GM12873 (cell line): ENCODE results near the gene KRT20.

ENCODE experiments used
- TF ChIP-seq, protein P1 (sequence below): IDR thresholded peaks from 2 replicates; pipeline ENCODE4 v1.5.1; 2012; ENCODE audit warnings: low read depth, mild to moderate bottlenecking, moderate library complexity, low read length, control low read depth; ENCODE audit not compliant: insufficient read depth; ENCODE audit errors: missing control alignments

KRT20 gene

DNA sequence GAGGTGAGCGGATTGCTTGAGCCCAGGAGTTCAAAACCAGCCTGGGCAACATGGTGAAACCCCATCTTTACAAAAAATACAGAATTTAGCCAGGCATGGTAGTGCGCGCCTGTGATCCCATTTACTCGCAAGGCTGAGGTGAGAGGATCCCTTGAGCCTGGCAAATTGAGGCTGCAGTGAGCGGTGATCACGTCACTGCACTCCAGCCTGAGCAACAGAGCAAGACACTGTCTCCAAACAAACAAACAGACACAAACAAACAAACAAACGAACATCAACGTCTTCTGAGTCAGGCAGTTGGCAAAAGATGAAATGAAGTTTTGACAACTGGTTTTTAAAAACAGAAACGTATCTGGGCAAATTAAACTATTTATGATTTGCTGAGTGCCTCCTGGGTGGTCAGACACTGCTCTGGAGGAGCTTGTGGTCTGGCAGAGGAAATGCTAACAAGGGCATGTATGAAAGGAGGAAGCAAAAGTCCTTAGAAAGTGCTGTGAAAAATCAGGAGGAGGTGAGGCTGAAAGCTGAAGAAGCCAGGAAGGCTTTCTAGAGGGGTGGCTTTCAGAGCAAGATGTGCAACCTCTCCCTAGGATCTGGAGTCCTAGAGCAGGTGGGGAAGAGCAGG, 10.2 kb upstream of the KRT20 start:
- TF ChIP-seq, protein P1, sequence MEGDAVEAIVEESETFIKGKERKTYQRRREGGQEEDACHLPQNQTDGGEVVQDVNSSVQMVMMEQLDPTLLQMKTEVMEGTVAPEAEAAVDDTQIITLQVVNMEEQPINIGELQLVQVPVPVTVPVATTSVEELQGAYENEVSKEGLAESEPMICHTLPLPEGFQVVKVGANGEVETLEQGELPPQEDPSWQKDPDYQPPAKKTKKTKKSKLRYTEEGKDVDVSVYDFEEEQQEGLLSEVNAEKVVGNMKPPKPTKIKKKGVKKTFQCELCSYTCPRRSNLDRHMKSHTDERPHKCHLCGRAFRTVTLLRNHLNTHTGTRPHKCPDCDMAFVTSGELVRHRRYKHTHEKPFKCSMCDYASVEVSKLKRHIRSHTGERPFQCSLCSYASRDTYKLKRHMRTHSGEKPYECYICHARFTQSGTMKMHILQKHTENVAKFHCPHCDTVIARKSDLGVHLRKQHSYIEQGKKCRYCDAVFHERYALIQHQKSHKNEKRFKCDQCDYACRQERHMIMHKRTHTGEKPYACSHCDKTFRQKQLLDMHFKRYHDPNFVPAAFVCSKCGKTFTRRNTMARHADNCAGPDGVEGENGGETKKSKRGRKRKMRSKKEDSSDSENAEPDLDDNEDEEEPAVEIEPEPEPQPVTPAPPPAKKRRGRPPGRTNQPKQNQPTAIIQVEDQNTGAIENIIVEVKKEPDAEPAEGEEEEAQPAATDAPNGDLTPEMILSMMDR: no peak

DNA sequence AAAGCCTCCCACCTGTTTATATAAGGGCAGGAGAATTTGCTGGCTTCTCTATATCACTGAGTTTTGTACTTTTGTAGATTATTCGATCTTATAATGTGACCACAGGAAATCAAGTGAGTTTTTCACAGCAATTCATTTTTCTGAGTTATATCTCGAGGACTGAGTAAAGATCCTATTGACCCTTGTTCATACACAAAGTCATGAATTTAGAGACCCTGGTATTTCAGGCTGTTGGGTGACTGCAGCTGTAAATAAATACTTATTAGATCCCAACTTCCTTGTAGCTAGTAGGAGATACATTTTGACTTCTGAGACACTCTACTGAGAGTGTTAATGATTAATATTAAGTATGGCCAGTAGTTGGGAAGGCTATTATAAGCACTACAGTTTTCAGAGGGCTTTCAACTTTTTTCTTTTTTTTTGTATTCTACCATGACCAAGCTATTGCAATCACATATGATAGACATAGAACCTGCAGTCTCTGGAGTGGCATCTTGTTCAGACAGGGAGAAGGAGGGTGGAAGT, 3.2 kb upstream of the KRT20 start:
- TF ChIP-seq, protein P1: no peak

DNA sequence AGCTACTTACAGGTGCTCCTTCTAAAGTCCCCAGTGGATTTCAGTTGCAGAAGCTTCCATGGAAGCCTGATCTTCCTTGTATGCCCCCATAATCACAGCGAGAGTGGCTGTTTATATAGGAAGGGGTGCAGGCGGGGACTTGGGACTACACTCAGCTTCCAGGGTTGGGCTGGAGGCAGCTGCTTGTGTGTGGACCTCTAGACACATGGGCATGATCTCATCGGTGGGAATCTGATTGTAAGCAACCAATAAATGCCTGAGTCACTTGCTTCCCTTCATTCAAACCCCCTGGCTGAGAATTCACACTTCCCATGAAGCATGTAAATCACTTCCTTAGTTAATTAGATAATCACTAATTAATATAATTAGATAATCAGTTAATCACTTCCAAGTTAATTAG, 1.0 kb upstream of the KRT20 start:
- TF ChIP-seq, protein P1: no peak

DNA sequence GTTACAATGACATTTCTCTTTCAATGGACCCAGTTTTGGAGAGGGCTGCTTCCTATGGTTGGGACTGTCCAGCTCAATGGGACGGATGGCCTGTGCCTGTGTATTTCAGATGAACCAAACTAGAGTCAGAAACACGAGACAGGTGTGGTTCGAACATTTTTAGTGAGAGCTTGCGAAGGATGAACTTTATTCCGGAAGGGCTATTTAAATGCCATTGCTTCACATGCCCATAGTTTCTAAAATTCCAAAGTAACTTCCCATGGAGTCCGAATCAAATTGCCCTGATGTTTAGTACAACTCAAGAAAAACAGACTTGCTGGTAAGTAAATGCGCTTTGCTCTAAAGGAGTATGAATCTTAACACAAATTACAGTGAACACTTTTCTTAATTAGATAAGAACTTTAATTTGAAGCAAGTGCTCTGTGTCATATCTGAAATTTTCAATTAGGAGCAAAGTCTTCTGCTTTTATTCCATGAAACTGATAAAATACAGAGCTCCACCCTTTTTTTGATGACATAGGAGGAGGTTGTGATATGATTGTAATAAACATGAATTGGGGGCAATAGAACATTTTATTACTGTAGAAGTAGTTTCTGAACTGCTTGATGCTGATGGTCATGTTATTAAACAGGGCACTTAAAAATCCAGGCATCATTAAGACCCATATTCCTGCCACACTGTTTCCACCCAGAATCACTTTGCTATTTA, 1.3 kb downstream of the KRT20 start:
- TF ChIP-seq, protein P1: no peak

DNA sequence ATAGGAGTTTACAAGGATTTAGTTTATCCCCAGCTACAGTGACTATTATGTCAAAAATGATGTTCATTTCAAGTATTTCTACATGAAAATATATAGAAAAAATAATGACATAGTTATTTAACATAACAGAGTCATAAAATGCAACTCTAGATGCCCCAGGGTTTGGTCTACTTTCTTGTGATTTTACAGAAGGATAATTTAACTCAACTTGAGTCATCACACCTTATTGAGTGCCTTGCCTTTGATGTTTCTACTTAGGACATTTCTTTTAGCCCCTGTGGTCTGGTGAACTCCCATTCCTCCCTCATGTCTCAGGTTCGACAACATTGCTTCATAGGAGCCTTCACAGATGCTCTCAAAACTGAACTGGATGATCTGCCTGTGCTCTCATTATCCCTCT, 2.0 kb downstream of the KRT20 start:
- TF ChIP-seq, protein P1: no peak

DNA sequence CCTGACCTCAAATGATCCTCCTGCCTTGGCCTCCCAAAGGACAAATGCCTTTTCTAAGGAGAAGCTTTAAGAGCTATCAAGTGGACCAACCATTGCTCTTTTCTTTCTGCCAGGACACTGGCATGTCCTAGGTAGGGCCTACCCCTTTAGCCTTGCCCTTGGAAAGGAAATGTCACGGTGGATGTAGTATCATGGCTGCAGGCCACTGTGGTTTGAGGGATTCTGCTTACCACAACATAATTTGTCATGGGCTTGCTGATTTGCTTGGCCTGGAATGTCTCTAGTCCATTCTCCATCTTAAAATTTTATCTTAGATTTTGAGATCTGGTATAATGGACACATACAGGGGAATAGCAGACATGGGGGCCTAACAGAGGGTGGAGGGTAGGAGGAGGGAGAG, 6.0 kb downstream of the KRT20 start:
- TF ChIP-seq, protein P1: no peak

DNA sequence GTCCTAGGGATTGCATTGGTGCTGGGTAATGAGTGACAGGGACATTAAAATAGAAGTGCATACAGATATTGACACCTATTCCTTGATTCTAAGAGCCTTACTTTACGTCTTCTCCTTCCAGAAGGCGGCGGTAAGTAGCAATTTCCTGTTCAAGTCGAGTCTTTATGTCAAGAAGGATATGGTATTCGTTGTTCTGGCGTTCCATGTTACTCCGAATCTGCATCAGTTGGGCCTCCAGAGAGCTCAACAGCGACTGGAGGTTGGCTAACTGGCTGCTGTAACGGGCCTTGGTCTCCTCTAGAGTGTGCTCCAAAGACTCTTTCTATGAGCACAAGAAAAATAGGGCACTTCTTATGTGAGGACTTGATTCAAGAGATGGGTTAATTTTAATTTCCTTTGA, 7.0 kb downstream of the KRT20 start:
- TF ChIP-seq, protein P1: no peak
